Transverse colon (tissue), 4 donors: Measurements from ENCODE around the gene SLC25A48.

ENCODE experiments used
- CTCF ChIP-seq, 5 experiments: fragments of 200-600 bp in 3 of 5; fragments of 450-650 bp in 2 of 5; sonication (generic) in 3 of 5; IDR thresholded peaks; 1 replicate in 2 of 5; 2 replicates in 3 of 5; pipeline ENCODE4 v1.5.1; 2016 to 2017; ENCODE audit warnings: antibody characterized with exemption in 5 of 5, inconsistent platforms in 3 of 5, mild to moderate bottlenecking in 2 of 5, moderate library complexity in 1 of 5
- EP300 ChIP-seq: sonication (generic); formaldehyde crosslinking; IDR thresholded peaks from one replicate; pipeline ENCODE4 v1.6.1; 2017; ENCODE audit warnings: antibody characterized with exemption, low read depth
- POLR2A ChIP-seq: fragments of 450-650 bp; IDR thresholded peaks from one replicate; pipeline ENCODE4 v1.6.1; 2016; ENCODE audit warnings: antibody characterized with exemption, mild to moderate bottlenecking, moderate library complexity
- POLR2AphosphoS5 ChIP-seq, 3 donors: sonication (generic); formaldehyde crosslinking; IDR thresholded peaks; one replicate each; pipeline ENCODE4 v1.6.1; 2016; ENCODE audit warnings: antibody characterized with exemption in 3 of 3

DNA sequence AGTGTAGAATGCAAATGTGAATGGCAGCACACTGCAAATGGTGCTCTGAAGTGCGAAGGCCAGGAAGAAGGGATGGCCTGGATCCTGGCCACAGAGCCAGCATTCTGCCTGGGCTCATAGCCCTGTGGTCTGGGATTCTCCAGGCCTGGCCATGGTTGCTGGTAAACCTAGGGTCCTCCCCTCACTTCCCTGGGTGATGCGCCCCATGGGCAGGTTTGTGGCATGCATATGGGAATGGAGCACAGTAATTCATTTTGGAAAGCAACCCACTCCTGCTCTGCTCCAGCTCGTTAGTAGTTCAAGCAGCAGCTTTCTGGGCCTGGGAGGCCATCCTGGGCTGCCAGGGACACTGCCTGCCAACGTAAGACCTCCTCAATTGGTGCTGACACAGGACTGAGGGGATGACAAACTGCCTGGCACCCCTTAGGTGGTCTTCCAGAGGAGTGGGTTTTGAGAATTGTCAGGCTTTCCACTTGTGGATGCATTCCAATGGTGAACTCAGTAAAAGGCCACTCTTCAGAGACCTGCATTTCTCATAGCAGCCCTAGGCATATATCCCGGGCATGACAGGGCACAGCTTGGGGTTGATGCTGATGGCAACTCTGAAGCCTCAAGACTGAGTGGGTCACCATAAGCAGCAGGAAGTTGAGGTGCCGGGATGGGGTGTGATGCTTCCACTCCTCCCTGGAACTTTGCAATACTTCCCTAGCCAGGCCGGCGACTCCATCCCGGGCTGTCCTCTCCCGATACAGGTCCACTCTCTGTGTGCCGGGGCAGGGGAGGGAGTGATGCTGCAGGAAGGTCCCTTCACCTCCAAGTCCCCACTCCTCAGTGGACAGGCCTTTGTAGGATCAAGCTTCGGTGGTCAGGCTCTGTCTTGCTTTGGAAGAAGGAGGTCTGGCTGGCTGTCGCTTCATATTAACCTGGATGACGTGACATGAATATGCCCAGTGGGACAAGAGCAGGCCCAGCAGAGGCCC lies 1.2 kb upstream of the SLC25A48 start:
- TF ChIP-seq CTCF (IDR thresholded peaks at IDR 0.05) = no peak
- TF ChIP-seq POLR2A = no peak
- TF ChIP-seq POLR2AphosphoS5 (IDR thresholded peaks at IDR 0.05) = no peak
- TF ChIP-seq EP300 = no peak
